WTC11 (cell line): ENCODE measurements around the gene ZNF277.

Experiments
- ATF3 ChIP-seq: sonication (generic); formaldehyde crosslinking; conservative IDR thresholded peaks from 2 replicates; pipeline ENCODE4 v1.8.1; 2022; ENCODE audit warnings: mild to moderate bottlenecking, missing genetic modification reagents
- CBFB ChIP-seq: sonication (generic); formaldehyde crosslinking; IDR thresholded peaks from 2 replicates; pipeline ENCODE4 v1.8.1; 2022; ENCODE audit warnings: mild to moderate bottlenecking, low read depth, missing genetic modification reagents
- CREB1 ChIP-seq: sonication (generic); formaldehyde crosslinking; IDR thresholded peaks from 2 replicates; pipeline ENCODE4 v1.8.0; 2023; ENCODE audit warnings: mild to moderate bottlenecking, missing genetic modification reagents
- CTCF ChIP-seq: fragments of 200-600 bp; IDR thresholded peaks from 2 replicates; pipeline ENCODE4 v1.8.0; 2022; ENCODE audit warnings: antibody characterized with exemption
- ELF4 ChIP-seq: sonication (generic); formaldehyde crosslinking; IDR thresholded peaks from 2 replicates; pipeline ENCODE4 v1.8.1; 2022; ENCODE audit warnings: low read depth, mild to moderate bottlenecking, moderate library complexity, missing genetic modification reagents
- FOXK1 ChIP-seq: sonication (generic); formaldehyde crosslinking; IDR thresholded peaks from 2 replicates; pipeline ENCODE4 v1.8.0; 2022; ENCODE audit warnings: mild to moderate bottlenecking, moderate library complexity, missing genetic modification reagents
- PREB ChIP-seq: sonication (generic); formaldehyde crosslinking; IDR thresholded peaks from 2 replicates; pipeline ENCODE4 v1.8.1; 2022; ENCODE audit warnings: mild to moderate bottlenecking, missing genetic modification reagents, moderate library complexity, borderline replicate concordance
- SMAD4 ChIP-seq: sonication (generic); formaldehyde crosslinking; IDR thresholded peaks from 2 replicates; pipeline ENCODE4 v1.8.0; 2022; ENCODE audit warnings: mild to moderate bottlenecking, missing genetic modification reagents
- ZBTB43 ChIP-seq: sonication (generic); formaldehyde crosslinking; IDR thresholded peaks from 2 replicates; pipeline ENCODE4 v1.8.1; 2023; ENCODE audit warnings: mild to moderate bottlenecking, missing genetic modification reagents
- ZNF423 ChIP-seq: fragments of 250-450 bp; sonication (Bioruptor Pico); IDR thresholded peaks from 2 replicates; pipeline ENCODE4 v2.1.2; 2022; ENCODE audit warnings: mild to moderate bottlenecking, moderate library complexity

GRCh38 chr7:112238852-112239610 is 32.5 kb downstream of the ZNF277 start:
- TF ChIP-seq CTCF (no peak), PREB (CRISPR knock-in tag) (no peak), ZNF423 (CRISPR knock-in tag) (no peak), ELF4 (CRISPR knock-in tag) (no peak), ZBTB43 (CRISPR knock-in tag) (no peak), FOXK1 (CRISPR knock-in tag) (no peak), ATF3 (CRISPR knock-in tag) (no peak), SMAD4 (CRISPR knock-in tag) (no peak), CREB1 (no peak), CBFB (CRISPR knock-in tag) (no peak)
